Esophagus muscularis mucosa (tissue), 4 donors: ENCODE results near the gene CYBC1. TPM values are rescaled to one million over a fixed set of nuclear protein-coding genes. Genes with fewer than 3 reads are reported as not detected.

Experiments used
- DNase-seq: peaks from one replicate; pipeline ENCODE4 v3.0.0-alpha.2; 2017; ENCODE audit errors: extremely low spot score
- H3K27ac ChIP-seq, 4 donors: fragments of 200-600 bp; sonication (generic); replicated peaks in 1 of 4; 1 replicate in 3 of 4; 2 replicates in 1 of 4; pipeline ENCODE4 v1.5.1; 2016 to 2019; ENCODE audit warnings: mild to moderate bottlenecking in 1 of 4
- H3K27me3 ChIP-seq, 4 donors: fragments of 200-600 bp; sonication (generic); one replicate each; pipeline versions ENCODE4 v1.5.1 to v1.6.0; 2016 to 2019
- H3K36me3 ChIP-seq, 4 donors: fragments of 200-600 bp; sonication (generic); one replicate each; pipeline ENCODE4 v1.5.1; 2016 to 2019
- H3K4me1 ChIP-seq, 4 donors: fragments of 200-600 bp; sonication (generic); one replicate each; pipeline ENCODE4 v1.5.1; 2016 to 2019
- H3K4me3 ChIP-seq, 4 donors: fragments of 200-600 bp; sonication (generic); 1 replicate in 2 of 4; 2 replicates in 2 of 4; pipeline ENCODE4 v1.5.1; 2016 to 2019; ENCODE audit warnings: mild to moderate bottlenecking in 4 of 4, moderate library complexity in 1 of 4
- H3K9me3 ChIP-seq, 4 donors: fragments of 200-600 bp; sonication (generic); 1 replicate in 3 of 4; 2 replicates in 1 of 4; pipeline ENCODE4 v1.5.1; 2016 to 2019
- CTCF ChIP-seq, 3 experiments: fragments of 200-600 bp in 2 of 3; fragments of 450-650 bp in 1 of 3; sonication (generic) in 2 of 3; IDR thresholded peaks; one replicate each; pipeline ENCODE4 v1.5.1; 2017 to 2019; ENCODE audit warnings: antibody characterized with exemption in 3 of 3, mild to moderate bottlenecking in 2 of 3, moderate library complexity in 1 of 3
- EP300 ChIP-seq: sonication (generic); formaldehyde crosslinking; IDR thresholded peaks from one replicate; pipeline ENCODE4 v1.6.1; 2017; ENCODE audit warnings: antibody characterized with exemption
- POLR2A ChIP-seq: fragments of 450-650 bp; IDR thresholded peaks from one replicate; pipeline ENCODE4 v1.6.1; 2017; ENCODE audit warnings: antibody characterized with exemption, moderate library complexity, mild to moderate bottlenecking, low read depth
- POLR2AphosphoS5 ChIP-seq, 2 donors: sonication (generic); formaldehyde crosslinking; IDR thresholded peaks; one replicate each; pipeline ENCODE4 v1.6.1; 2017; ENCODE audit warnings: antibody characterized with exemption in 2 of 2
- WGBS: methylation state at CpG from one replicate; pipeline ENCODE4 v1.1.5; 2018; 5-methylcytosine and 5-hydroxymethylcytosine counted together
- intact Hi-C: fragments of 100-400 bp; cut with DNase I; formaldehyde crosslinking; loops from one replicate; pipeline ENCODE4 v1.15.1; 2023
- total RNA-seq, 4 donors: library from RNA; depleted of rRNA; stranded (reverse); fragments of >200 nt; gene quantifications; one replicate each; pipeline versions ENCODE4 v1.1.0 to v1.2.1, GENCODE V29; 2016

The CYBC1 gene
- total RNA-seq, 4 donors from 2014 or later = 40.7 to 78.3 (median 69.7) TPM

- intact Hi-C loops = no loop called here
- 89% methylated on average over 15 of the region's 15 CpGs for WGBS
- no peaks in the 10 kb centered on the region for H3K9me3 ChIP-seq
Measured at GRCh38 chr17:82408288-82408937, 42.1 kb downstream of the CYBC1 start.

GRCh38 chr17:82407255-82407654 is 43.3 kb downstream of the CYBC1 start:
- Histone ChIP-seq H3K27me3 (no peaks in the 10 kb centered on the region), H3K36me3 (peaks cover 20 to 77% (median 46%) of the 10 kb centered on the region in 4 donors), H3K4me3 (no peak overlapping the region), H3K4me1 (peaks cover 0 to 5% (median 0%) of the 10 kb centered on the region in 4 donors), H3K9me3 (no peaks in the 10 kb centered on the region), H3K27ac (no peak overlapping the region)
- TF ChIP-seq POLR2A (no peak), POLR2AphosphoS5 (IDR thresholded peaks at IDR 0.05) (no peak), EP300 (no peak), CTCF (IDR thresholded peaks at IDR 0.05) (no peak)
- 77% methylated on average over 13 of the region's 13 CpGs for WGBS
- no peak for DNase-seq
- intact Hi-C loops = no loop called here

More at GRCh38 chr17:82408288-82408937, 42.1 kb downstream of the CYBC1 start:
- H3K27me3 ChIP-seq = no peaks in the 10 kb centered on the region
- H3K4me1 ChIP-seq = peaks cover 0 to 5% (median 0%) of the 10 kb centered on the region in 4 donors
- H3K4me3 ChIP-seq = no peak overlapping the region
- no peak for TF ChIP-seq EP300
- no peak for TF ChIP-seq POLR2AphosphoS5 (IDR thresholded peaks at IDR 0.05)
- no peak for TF ChIP-seq CTCF (IDR thresholded peaks at IDR 0.05)
- TF ChIP-seq POLR2A = no peak
- H3K27ac ChIP-seq = no peak overlapping the region
- H3K36me3 ChIP-seq = peaks cover 10 to 75% (median 39%) of the 10 kb centered on the region in 4 donors
- DNase-seq = no peak

GRCh38 chr17:82406131-82406671 is 44.4 kb downstream of the CYBC1 start:
- Histone ChIP-seq H3K4me1 (peaks cover 0 to 5% (median 0%) of the 10 kb centered on the region in 4 donors), H3K27me3 (no peaks in the 10 kb centered on the region), H3K27ac (no peak overlapping the region), H3K4me3 (no peak overlapping the region), H3K36me3 (peaks cover 24 to 87% (median 50%) of the 10 kb centered on the region in 4 donors), H3K9me3 (no peaks in the 10 kb centered on the region)
- TF ChIP-seq EP300 (no peak), POLR2A (no peak), CTCF (IDR thresholded peaks at IDR 0.05) (no peak), POLR2AphosphoS5 (IDR thresholded peaks at IDR 0.05) (no peak)
- intact Hi-C loops = no loop called here
- no peak for DNase-seq
- WGBS = 89% methylated on average over 9 of the region's 14 CpGs

GRCh38 chr17:82405051-82405450 is 45.5 kb downstream of the CYBC1 start:
- H3K4me1 ChIP-seq = peaks cover 1 to 7% (median 5%) of the 10 kb centered on the region in 4 donors
- intact Hi-C loops = no loop called here
- H3K27me3 ChIP-seq = no peaks in the 10 kb centered on the region
- no peak for TF ChIP-seq CTCF (IDR thresholded peaks at IDR 0.05)
- no peak for TF ChIP-seq EP300
- no peak for TF ChIP-seq POLR2A
- no peak for TF ChIP-seq POLR2AphosphoS5 (IDR thresholded peaks at IDR 0.05)
- no peak for DNase-seq
- H3K36me3 ChIP-seq = peaks cover 24 to 94% (median 52%) of the 10 kb centered on the region in 4 donors
- no peak overlapping the region for H3K27ac ChIP-seq
- no peaks in the 10 kb centered on the region for H3K9me3 ChIP-seq
- WGBS = 93% methylated on average over 14 of the region's 14 CpGs
- H3K4me3 ChIP-seq = no peak overlapping the region
